T-helper 22 cell (primary cell): ENCODE results near the gene DNAJB7.
A peak's percentile ranks its signal among the peaks of the same experiment; 100 is the strongest.
"Not testable (repeated sequence)": the region's sequence is repeated elsewhere in the genome, so short reads cannot be mapped to it uniquely, and the experiment has no call there.

Source experiments
- DNase-seq: peaks from one replicate; pipeline ENCODE4 v3.0.0-alpha.2; 2020; ENCODE audit warnings: low read depth

DNAJB7 gene

DNA sequence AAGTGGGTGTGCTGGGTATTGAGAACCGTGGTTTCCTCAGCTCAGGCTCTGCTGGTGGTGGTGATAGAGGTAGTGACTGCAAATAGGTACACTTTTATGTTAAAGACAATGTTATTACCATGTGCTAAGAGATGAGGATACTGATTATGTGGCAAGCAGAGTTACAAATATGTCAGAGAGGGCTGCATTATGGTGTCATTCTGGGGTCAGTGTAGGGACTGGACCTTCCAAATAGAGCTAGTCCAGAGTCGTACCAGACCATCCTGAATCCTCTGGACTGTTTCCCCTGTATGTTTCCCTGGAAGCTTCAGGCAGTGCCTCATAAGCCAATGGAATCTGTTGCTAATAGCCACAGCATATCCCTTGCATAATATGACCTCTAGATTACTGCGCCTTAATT, at the start of gene DNAJB7:
TSS of gene DNAJB7 (minus strand) at position 101 of the 400 bp plus-strand sequence. CDS start 119 bp downstream, outside the sequence.
- DNase-seq = no peak

DNA sequence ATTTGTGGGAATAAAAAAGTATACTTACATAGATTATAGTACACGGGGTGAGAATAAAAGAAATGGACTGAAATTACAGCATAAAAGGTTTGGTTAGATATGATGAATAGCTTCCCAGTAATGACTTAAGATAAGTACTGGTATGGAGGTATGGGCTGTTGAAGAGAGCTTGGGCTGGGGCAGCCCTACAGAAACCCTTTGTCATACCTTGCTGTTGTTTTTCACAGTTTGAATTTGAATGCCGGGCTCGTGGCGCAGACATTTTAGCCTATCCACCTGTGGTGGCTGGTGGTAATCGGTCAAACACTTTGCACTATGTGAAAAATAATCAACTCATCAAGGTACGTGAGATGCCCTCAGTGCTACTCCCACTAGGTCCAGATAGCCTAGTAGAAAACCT, 47.0 kb upstream of the DNAJB7 start:
- no peak for DNase-seq

DNA sequence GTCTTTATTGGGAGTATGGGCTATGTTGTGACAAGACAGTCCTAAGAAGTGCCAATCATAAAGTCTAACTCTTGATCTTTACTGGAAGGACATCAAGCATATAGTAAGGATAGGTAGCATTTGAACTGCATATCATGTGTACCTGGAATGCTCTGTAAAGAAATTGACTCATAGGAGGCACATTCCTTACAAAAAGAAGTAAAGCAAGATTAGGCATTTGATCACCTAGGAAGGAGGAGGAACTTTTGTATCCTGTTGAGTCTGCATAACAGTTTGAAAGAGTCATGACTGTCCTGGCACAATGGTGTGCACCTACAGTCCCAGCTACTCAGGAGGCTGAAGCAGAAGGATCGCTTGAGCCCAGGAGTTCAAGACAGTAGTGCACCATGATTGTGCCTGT, 42.2 kb upstream of the DNAJB7 start:
- DNase-seq = no peak

DNA sequence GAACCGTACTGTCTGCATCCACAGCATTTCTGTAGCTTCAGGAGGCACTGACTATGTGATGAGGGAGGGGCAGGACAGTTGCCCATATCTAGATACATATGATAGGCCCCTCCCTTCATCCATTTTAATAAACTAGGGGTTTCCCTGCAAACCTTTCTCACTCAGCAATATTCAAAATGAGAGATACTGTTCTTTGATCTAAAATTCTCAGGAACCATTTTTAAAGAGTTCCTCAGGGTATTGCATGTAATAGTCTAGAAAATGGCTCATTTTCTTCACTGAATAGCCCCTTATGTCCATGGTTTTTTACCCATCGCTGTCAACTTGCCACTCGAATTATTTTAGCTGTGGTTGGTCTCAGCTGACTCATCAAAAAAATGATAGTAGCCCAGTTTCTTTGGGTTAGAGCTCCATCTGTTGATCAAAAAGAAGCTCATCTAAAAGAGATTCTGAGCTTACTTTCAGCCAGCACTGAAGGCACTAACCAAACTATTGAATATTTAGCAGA, 37.0 kb upstream of the DNAJB7 start:
- no peak for DNase-seq

DNA sequence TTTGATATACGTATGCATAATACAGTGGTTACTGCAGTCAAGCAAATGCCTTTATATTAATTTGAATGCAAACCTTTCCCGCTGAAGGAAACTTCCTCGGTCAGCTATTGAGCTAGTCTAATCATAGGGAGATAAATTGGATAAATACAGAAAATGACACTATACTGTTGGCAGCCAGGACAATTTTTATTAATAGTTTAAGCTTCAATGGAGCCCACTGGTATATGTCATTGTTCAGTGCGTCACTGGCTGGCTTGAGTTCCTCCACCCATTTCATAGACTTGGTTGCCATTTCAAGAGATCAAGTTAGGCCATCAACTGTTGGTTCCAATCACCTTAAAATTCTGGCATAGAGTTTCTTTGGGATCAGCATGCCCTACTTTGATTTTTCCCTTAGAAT, 32.5 kb upstream of the DNAJB7 start:
- no peak for DNase-seq

DNA sequence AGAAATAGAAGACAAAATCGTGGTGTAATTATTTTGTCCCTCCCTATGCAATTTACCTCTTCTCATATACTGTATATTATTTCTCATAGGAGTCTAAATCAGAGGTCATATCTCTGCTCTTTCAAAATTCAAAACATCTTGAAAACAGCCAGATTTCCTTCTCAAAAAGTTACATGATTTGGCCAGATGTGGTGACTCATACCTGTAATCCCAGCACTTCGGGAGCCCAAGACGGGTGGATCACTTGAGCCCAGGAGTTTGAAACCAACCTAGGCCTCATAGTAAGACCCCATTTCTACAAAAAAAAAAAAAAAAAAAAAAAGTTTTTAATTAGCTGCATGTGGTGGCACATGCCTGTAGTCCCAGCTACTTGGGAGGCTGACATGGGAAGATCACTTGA, 29.0 kb upstream of the DNAJB7 start:
- DNase-seq = no peak

DNA sequence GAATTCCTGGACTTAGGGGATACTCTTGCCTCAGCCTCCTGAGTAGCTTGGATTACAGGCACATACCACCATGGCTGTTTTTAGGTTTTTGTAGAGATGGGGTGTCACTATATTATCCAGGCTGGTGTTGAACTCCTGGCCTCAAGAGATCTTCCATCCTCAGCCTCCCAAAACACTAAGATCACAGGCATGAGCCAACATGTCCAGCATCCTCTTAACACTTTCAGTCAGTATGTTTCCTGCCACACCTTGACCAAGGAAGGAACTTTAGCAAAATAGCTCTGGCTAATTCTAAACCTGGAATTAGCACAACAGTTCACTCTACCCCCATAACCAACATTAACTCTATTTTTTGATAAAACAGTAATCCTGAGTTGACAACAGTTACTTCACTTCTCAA, 27.2 kb upstream of the DNAJB7 start:
- DNase-seq = no peak

DNA sequence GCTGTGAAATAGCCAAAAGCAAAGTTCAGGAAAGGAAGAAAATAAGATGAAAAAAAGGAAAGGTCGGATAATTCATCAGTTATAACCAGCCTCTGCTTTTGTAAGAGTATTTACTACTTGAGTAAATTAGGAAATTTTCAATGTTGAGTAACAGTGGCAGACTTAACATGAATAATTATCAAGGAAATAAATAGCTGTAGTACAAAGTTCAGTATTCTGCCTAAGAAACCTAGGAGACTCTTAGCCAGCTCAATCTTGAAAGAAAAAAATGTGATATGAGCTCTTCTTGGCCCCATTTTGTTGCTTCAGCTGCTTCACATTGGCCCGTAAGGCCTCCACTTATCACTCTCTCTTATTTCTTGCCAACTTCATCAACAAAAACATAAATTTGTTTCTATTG, 17.0 kb upstream of the DNAJB7 start:
- no peak for DNase-seq

DNA sequence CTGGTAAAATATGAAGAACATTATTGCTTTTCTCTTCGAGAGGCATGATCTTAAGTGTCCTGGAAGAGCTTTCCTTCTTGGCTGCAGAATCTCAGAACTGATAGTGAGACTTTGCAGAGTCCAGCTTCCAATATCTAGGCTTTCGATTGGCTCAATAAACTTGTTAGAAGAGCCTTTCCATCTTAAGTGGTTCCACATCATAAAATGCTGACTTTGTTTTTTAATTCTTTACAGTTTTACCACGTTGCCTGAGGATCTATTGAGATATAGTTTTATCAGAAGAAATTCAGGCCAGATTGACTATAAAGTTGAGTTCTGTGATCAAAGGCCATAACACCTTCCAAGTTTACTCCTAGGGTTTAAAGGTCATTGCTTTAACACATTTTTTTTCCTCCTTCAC, 15.6 kb upstream of the DNAJB7 start:
- DNase-seq = no peak

DNA sequence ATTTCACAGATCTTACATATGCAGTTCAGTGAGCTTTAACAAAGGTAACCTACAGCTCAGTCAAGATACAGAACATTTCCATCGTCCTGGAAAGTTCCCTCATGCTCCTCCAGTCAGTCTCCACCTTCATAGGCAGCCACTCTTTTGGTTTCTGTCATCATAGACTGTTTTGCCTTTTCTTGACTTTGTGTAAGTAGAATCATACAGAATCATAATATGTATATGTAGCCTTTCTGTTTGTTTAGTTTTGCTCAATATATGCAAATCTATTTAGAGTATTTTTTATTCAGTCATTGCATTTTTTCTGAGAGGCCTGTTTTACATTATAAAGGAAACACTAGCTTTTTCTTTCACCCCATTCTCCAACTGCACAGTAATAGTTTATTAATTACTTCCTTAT, 15.0 kb upstream of the DNAJB7 start:
- no peak for DNase-seq

DNA sequence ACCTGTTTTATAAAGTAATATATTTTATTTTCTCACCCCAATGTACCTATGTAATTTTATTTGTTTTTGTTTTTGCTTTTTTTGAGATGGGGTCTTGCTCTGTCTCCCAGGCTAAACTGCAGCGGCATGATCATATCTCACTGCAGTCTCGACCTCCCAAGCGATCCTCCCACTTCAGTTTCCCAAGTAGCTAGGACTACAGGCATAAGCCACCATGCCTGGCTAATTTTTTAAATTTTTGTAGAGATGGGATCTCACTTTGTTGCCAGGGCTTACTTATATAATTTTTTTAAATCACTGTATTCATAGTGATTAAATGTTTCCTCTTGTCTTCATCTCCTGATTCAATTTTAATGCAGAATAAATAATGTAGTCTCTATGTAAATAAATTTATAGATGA, 13.2 kb upstream of the DNAJB7 start:
- no peak for DNase-seq

DNA sequence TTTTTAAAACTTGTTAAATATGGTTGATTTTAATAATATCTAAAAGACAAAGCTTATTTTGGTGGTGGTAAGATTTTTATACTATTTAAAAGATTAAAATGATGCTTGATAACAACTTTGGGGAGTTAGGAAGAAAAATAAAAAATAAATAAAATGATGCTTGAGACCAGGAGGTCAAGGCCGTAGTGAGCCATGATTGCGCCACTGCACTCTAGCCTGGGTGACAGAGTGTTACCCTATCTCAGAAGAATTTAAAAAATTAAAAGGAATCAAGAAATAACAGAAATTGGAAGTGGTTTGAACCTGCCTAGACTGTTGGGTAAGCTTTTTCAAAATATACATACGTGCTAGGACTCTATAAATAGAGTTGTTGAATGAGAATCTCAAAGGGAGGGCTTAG, 12.1 kb upstream of the DNAJB7 start:
- no peak for DNase-seq

DNA sequence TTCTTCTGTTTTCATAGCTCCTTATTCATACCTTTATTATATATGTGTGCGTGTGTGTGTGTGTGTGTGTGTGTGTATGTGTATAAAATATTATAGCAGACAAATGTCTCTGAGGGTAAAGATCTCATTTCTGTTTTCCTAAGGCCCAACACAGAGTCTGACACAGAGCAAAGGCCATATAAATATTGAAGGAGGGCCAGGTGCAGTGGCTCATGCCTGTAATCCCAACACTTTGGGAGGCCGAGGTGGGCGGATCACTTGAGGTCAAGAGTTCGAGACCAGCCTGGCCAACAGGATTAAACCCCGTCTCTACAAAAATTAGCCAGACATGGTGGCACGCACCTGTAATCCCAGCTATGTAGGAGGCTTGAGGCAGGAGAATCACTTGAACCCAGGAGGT, 6.5 kb upstream of the DNAJB7 start:
- not testable (repeated sequence) for DNase-seq

DNA sequence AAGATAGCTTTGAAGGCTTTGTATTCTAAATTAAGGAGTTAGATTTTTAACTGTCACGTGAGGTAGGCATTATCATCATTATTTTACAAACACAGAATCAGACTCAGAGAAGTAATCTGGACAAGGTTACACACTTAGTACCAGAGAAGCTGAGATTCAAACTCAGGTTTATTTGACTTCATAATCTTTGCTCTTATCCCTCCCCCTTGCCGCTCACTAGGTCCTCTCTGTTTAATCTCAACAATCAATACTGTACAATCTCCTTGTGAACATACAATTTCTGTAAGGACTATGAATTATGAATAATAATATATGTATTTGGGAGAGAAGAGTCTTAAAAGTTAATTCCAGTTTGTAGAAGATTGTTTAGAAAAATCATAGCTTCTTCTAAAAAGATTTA, 5.2 kb upstream of the DNAJB7 start:
- no peak for DNase-seq

DNA sequence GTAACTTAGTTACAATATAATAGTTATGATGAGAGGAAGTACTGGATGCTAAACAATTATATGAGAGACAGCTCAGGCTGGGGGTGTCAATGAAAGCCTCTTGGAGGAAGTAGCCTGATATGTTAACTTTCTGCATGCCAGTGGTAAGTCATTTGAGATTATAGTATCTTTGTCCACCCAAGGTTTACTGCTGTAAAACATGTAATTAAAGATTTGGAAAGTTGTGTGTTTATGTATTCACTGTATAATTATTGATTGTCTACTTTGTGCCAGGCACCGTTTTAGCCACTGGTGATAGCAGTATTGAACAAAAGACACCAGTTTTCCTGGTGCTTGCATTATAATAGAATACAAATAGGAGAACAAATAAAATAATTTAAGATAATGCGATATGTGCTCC, 624 bp upstream of the DNAJB7 start:
- DNase-seq = no peak

DNA sequence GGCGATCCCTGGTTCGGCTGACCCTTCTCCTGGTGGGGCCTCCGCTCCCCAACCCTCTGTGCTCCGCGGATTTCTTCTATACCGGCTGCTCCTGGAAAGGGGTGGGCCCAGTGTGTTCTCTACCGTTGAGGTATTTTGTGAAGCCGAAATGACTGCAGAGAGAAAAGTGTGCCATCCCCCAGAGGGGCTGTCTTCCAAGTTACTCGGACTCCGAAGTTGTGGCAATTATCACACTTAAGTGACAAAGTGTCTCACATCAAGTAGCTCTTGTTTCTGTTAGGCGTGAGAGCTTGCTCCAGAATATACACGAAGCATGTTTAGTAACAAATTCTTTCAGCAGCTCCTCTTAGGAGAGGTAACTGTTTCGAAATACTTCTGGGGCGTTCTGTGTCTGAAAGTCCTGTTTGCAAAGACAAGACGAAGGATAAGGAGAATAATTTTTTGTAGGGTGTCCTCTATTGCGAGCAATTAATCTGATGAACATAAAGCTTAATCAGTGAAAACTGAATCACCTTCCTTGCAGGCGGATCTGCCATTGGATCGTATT, 4.5 kb downstream of the DNAJB7 start:
- no peak for DNase-seq

DNA sequence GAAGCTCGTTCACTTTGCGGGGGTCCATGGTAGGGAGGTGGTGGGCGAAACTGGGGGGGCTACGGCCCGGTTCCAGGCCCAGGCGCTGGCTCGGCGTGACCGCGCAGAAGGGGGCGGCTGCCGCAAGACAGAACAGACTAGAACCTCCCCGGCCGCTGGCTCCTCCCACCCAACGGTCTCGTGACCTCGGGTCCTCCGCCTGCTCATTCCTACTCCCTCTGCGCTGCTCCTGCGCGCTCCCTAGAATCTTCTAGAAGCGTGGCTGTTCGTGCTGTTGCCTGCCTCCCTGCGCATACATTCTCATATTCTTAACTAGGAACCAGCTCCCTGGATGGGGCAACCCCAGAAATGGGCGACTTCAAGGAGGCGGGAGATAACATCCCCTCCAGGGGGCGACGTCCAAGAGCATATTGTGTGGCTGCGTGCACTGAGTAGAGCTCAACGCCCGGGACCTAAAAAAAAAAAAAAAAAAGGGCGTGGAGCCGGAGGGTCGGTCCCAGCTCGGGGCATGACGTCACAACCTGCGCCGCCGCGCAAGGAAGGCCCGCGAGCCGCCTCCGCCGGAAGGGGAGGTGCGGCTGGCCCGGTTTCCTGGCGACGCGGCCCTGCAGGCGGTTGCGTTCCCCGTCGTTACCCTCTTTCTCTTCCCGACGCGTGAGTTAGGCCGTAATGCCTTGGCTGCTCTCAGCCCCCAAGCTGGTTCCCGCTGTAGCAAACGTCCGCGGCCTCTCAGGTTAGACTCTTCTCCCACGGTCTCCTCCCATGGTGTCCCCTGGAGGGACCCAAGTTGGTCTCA, 5.2 kb downstream of the DNAJB7 start, which contains the start of the genes ST13 and XPNPEP3:
TSS of gene ST13 (minus strand) at position 127 of the 796 bp plus-strand sequence. CDS start at position 28, 99 bp downstream.
TSS of gene XPNPEP3 (plus strand) at position 636 of the 796 bp plus-strand sequence. CDS start at position 670, 34 bp downstream.
- DNase-seq = peak; percentile 94

DNA sequence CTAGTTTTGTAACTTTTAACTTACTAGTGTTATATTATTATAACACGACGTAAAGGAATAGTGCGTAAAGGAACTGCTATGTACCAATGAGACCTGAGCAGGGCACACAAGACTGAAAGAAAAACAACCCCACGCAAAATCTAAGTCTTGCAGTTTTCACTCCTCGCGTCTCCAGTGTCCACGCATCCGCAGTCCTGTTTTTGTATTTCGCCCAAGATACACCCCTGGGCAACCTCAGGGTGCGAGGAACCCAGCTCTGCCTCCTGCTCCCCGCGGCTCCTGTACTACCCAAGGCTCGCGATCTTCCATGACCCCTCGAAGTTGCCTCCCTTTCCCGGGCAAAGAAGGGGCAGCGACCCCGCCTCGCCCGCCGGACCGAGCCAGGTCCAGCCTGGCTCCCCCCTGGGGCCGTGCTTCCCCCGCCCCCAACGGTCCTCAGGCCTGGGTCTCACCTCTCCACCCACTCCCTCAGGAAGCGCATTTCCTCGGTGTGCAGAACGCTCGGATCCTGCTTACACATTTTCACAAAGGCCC, 5.9 kb downstream of the DNAJB7 start:
- peak; percentile 3 for DNase-seq

DNA sequence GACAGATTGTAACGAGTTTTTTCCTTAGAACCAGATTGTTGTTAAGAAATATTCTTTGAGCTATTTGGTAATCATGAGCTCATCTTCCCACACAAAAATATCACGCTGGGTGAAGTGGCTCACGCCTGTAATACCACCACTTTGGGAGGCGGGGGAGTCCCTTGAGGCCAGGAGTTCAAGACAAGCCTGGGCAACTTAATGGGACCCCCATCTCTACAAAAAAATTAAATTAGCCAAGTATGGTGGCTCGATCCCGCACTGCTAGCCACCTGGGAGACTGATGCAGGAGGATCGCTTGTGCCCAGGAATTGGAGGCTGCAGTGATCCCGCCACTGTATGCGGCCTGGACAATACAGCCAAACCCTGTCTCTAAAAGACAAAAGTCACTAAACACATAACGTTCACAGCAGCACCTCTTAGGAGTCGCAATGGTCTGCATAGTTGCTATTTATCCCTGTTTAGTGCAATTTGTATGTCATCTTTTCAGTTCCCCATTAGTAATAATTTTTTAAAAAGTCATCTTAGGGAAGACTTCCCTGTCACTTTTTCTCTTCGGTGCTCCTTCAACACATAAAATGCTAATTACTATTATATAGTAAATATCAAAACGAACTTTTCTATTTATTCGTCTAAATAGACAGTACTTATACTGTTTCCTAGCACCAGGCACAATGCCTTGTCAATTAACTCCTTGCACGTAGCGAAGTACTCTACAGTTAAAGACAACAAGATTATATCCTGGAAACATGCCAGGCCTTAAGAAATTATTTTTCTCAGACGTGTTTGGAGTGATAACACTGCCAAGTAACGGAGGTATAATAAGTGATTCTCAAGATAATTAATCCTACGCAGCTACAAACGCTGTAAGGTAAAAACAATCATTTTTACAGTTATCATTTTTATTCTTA, 6.6 kb downstream of the DNAJB7 start:
- DNase-seq = no peak

DNA sequence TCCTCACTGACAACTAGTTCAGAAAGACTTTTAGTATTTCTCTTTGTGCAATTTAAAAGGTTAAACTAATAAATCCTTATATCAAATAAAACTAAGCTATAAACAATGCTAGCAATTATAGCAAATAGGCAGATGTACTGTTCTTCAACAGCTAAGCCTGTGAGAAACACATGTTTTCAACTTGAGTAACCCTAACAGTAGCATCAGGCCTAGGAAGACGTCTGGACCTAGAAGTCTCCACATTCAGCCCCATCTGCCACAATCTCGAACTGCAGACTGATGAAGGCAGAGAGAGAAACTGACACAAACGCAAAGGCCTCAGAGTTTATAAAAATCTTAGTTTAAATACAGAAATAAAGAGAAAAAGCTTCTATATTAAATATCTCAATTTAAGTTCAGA, 8.0 kb downstream of the DNAJB7 start:
- no peak for DNase-seq

DNA sequence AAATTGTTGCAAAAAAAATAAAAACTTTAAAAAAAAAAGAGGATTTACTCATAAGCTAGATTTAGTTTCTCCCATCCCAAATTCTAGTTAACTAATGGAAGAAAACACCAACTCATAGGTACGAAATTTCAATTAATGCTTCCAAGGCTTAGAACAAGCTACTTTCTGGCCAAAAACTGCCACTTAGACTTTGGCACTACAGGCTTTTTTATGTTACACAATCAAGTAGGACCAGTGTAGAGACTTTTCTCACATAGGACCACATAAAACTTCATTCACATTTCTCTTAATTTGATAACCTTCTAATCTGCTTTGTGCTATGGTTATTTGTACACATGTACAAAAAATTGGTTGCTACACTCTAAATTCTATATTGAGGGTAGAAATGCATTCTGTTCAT, 8.6 kb downstream of the DNAJB7 start:
- DNase-seq = no peak

DNA sequence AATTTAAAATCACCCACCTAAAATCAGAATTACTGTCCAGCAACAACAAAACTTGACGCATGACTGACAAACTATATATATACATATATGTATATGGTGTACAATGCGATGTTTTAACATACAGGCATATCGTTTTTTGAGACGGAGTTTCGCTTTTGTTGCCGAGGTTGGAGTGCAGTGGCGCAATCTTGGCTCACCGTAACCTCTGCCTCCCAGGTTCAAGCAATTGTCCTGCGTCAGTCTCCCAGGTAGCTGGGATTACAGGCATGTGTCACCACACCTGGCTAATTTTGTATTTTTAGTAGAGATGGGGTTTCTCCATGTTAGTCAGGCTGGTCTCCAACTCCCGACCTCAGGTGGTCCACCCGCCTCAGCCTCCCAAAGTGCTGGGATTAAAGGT, 16.1 kb downstream of the DNAJB7 start:
- DNase-seq = not testable (repeated sequence)
